H1 (cell line): ENCODE results near the gene CORO1A. TPM values are rescaled to one million over a fixed set of nuclear protein-coding genes. Genes with fewer than 3 reads are reported as not detected.

ENCODE experiments used
- polyA plus RNA-seq, 7 experiments: library from polyadenylated mRNA; depleted of rRNA in 3 of 7; stranded (reverse) in 5 of 7; unstranded in 2 of 7; fragments of >200 nt in 5 of 7; fragments of 200-250 nt in 2 of 7; gene quantifications; 1 replicate in 5 of 7; 2 replicates in 1 of 7; 4 replicates in 1 of 7; pipeline versions ENCODE4 v1.2.1 to v1.2.3, GENCODE V29; 2011 to 2013; ENCODE audit warnings: missing spikeins in 2 of 7, mixed read lengths in 2 of 7
- small RNA-seq: library from polyadenylated mRNA; stranded (forward); fragments of <200 nt; extraction: miRNeasy Mini kit (QIAGEN cat#:217004); gene quantifications from one replicate; pipeline ENCODE3, GENCODE V24; 2013; ENCODE audit not compliant: insufficient read depth
- total RNA-seq: library from RNA; stranded (reverse); fragmentation: NEBNext Ultra II Directional; extraction: Animal tissue kit (Norgen Biotek cat#: 25700); gene quantifications from 2 replicates; pipeline ENCODE4 v1.2.1, GENCODE V29; 2021

Gene CORO1A
- total and polyA plus RNA-seq, 2 of the 8 experiments (the other 6 are each of a cell fraction or from before 2014, with no cell fraction given) = 10.9 to 11.7 TPM

Small RNAs within 50 kb of the gene (small RNA-seq; reads per million reads assigned to genes)
- gene AC106782.4 = not detected

Other genes with a start within 250 kb of the CORO1A start
- 60.2 and 64.9 TPM in 2 replicates for gene TMEM219, start 221.5 kb upstream of the CORO1A start, total RNA-seq
- 116 and 150 TPM in 2 replicates for gene TMEM219, start 221.5 kb upstream of the CORO1A start, polyA plus RNA-seq (2011; rRNA removed)
- 32.6 and 34.2 TPM in 2 replicates for gene TAOK2, start 209.7 kb upstream of the CORO1A start, total RNA-seq
- gene TAOK2, start 209.7 kb upstream of the CORO1A start, polyA plus RNA-seq (2011; rRNA removed) = 13.5 and 18.0 TPM in 2 replicates
- gene HIRIP3, start 188.0 kb upstream of the CORO1A start, total RNA-seq = 17.7 and 18.5 TPM in 2 replicates
- gene HIRIP3, start 188.0 kb upstream of the CORO1A start, polyA plus RNA-seq (2011; rRNA removed) = 11.9 and 14.0 TPM in 2 replicates
- 91.2 and 92.7 TPM in 2 replicates for gene INO80E, start 187.4 kb upstream of the CORO1A start, total RNA-seq
- 43.0 and 110 TPM in 2 replicates for gene INO80E, start 187.4 kb upstream of the CORO1A start, polyA plus RNA-seq (2011; rRNA removed)
- gene DOC2A, start 172.6 kb upstream of the CORO1A start, total RNA-seq = 10.3 and 13.9 TPM in 2 replicates
- gene DOC2A, start 172.6 kb upstream of the CORO1A start, polyA plus RNA-seq (2011; rRNA removed) = 20.7 and 34.2 TPM in 2 replicates
- gene C16orf92, start 160.4 kb upstream of the CORO1A start, total RNA-seq = not detected in 2 replicates
- gene C16orf92, start 160.4 kb upstream of the CORO1A start, polyA plus RNA-seq (2011; rRNA removed) = not detected in 2 replicates
- gene TLCD3B, start 152.3 kb upstream of the CORO1A start, total RNA-seq = 26.9 and 27.8 TPM in 2 replicates
- 15.2 and 23.0 TPM in 2 replicates for gene TLCD3B, start 152.3 kb upstream of the CORO1A start, polyA plus RNA-seq (2011; rRNA removed)
- 1,083 and 1,146 TPM in 2 replicates for gene ALDOA, start 117.8 kb upstream of the CORO1A start, total RNA-seq
- gene ALDOA, start 117.8 kb upstream of the CORO1A start, polyA plus RNA-seq (2011; rRNA removed) = 1,072 and 1,397 TPM in 2 replicates
- gene PPP4C, start 107.6 kb upstream of the CORO1A start, total RNA-seq = 148 TPM in 2 replicates
- gene PPP4C, start 107.6 kb upstream of the CORO1A start, polyA plus RNA-seq (2011; rRNA removed) = 298 and 355 TPM in 2 replicates
- gene TBX6, start 91.7 kb upstream of the CORO1A start, total RNA-seq = 2.3 and 2.8 TPM in 2 replicates
- gene TBX6, start 91.7 kb upstream of the CORO1A start, polyA plus RNA-seq (2011; rRNA removed) = 2.2 and 3.6 TPM in 2 replicates
- 40.3 and 43.2 TPM in 2 replicates for gene YPEL3, start 87.4 kb upstream of the CORO1A start, total RNA-seq
- gene YPEL3, start 87.4 kb upstream of the CORO1A start, polyA plus RNA-seq (2011; rRNA removed) = 53.3 and 91.8 TPM in 2 replicates
- 1.5 TPM in 1 of 2 replicates, not detected in the other for gene GDPD3, start 70.1 kb upstream of the CORO1A start, total RNA-seq
- gene GDPD3, start 70.1 kb upstream of the CORO1A start, polyA plus RNA-seq (2011; rRNA removed) = 0.20 and 0.30 TPM in 2 replicates
- 28.7 and 40.1 TPM in 2 replicates for gene MAPK3, start 60.4 kb upstream of the CORO1A start, total RNA-seq
- 67.9 and 96.1 TPM in 2 replicates for gene MAPK3, start 60.4 kb upstream of the CORO1A start, polyA plus RNA-seq (2011; rRNA removed)
- gene BOLA2B, start 10.1 kb downstream of the CORO1A start, total RNA-seq = 208 and 211 TPM in 2 replicates
- 872 and 991 TPM in 2 replicates for gene BOLA2B, start 10.1 kb downstream of the CORO1A start, polyA plus RNA-seq (2011; rRNA removed)
- gene SLX1A, start 10.3 kb downstream of the CORO1A start, total RNA-seq = 18.2 and 36.9 TPM in 2 replicates
- 4.7 and 7.3 TPM in 2 replicates for gene SLX1A, start 10.3 kb downstream of the CORO1A start, polyA plus RNA-seq (2011; rRNA removed)
- 10.9 and 13.8 TPM in 2 replicates for gene SULT1A3, start 15.7 kb downstream of the CORO1A start, total RNA-seq
- gene SULT1A3, start 15.7 kb downstream of the CORO1A start, polyA plus RNA-seq (2011; rRNA removed) = 1.9 and 4.4 TPM in 2 replicates
- gene NPIPB13, start 64.9 kb downstream of the CORO1A start, total RNA-seq = 13.5 and 15.5 TPM in 2 replicates
- 4.3 and 6.0 TPM in 2 replicates for gene NPIPB13, start 64.9 kb downstream of the CORO1A start, polyA plus RNA-seq (2011; rRNA removed)
- gene CD2BP2, start 171.7 kb downstream of the CORO1A start, total RNA-seq = 55.3 and 55.4 TPM in 2 replicates
- gene CD2BP2, start 171.7 kb downstream of the CORO1A start, polyA plus RNA-seq (2011; rRNA removed) = 22.4 and 30.4 TPM in 2 replicates
- 28.6 and 29.4 TPM in 2 replicates for gene TBC1D10B, start 186.9 kb downstream of the CORO1A start, total RNA-seq
- gene TBC1D10B, start 186.9 kb downstream of the CORO1A start, polyA plus RNA-seq (2011; rRNA removed) = 15.4 and 22.1 TPM in 2 replicates
- 1.2 TPM in 1 of 2 replicates, not detected in the other for gene MYL11, start 191.2 kb downstream of the CORO1A start, total RNA-seq
- 1.4 and 1.5 TPM in 2 replicates for gene MYL11, start 191.2 kb downstream of the CORO1A start, polyA plus RNA-seq (2011; rRNA removed)
- 0.84 and 1.4 TPM in 2 replicates for gene SEPTIN1, start 199.0 kb downstream of the CORO1A start, total RNA-seq
- gene SEPTIN1, start 199.0 kb downstream of the CORO1A start, polyA plus RNA-seq (2011; rRNA removed) = 0.24 and 0.57 TPM in 2 replicates
- 40.6 and 41.2 TPM in 2 replicates for gene ZNF48, start 211.8 kb downstream of the CORO1A start, total RNA-seq
- gene ZNF48, start 211.8 kb downstream of the CORO1A start, polyA plus RNA-seq (2011; rRNA removed) = 30.4 and 39.6 TPM in 2 replicates
- 9.6 and 10.6 TPM in 2 replicates for gene ZNF771, start 224.0 kb downstream of the CORO1A start, total RNA-seq
- 15.7 and 20.2 TPM in 2 replicates for gene ZNF771, start 224.0 kb downstream of the CORO1A start, polyA plus RNA-seq (2011; rRNA removed)
- gene DCTPP1, start 246.4 kb downstream of the CORO1A start, total RNA-seq = 90.4 and 94.5 TPM in 2 replicates
- 103 and 105 TPM in 2 replicates for gene DCTPP1, start 246.4 kb downstream of the CORO1A start, polyA plus RNA-seq (2011; rRNA removed)